Loucy (cell line): ENCODE data around the gene SOS1.

Experiments used
- H2AFZ ChIP-seq: fragments of 200-600 bp; sonication (generic); 2 replicates; pipeline ENCODE4 v1.6.0; 2016; ENCODE audit warnings: antibody characterized with exemption, mild to moderate bottlenecking, low read length, moderate library complexity
- H3F3A ChIP-seq: fragments of 200-600 bp; 2 replicates; pipeline ENCODE4 v1.6.0; 2016; ENCODE audit warnings: antibody characterized with exemption, low read depth, mild to moderate bottlenecking
- H3K27me3 ChIP-seq: fragments of 200-600 bp; sonication (generic); 2 replicates; pipeline ENCODE4 v1.6.1; 2014; ENCODE audit warnings: low read length, mild to moderate bottlenecking; ENCODE audit not compliant: insufficient read depth, poor library complexity, severe bottlenecking
- H3K36me3 ChIP-seq: fragments of 200-600 bp; sonication (generic); 2 replicates; pipeline ENCODE4 v1.6.1; 2016; ENCODE audit warnings: low read length; ENCODE audit not compliant: insufficient read depth
- H3K4me1 ChIP-seq: fragments of 200-600 bp; sonication (generic); 2 replicates; pipeline ENCODE4 v1.5.1; 2014; ENCODE audit warnings: low read length, mild to moderate bottlenecking; ENCODE audit not compliant: insufficient read depth, poor library complexity, severe bottlenecking
- H3K4me2 ChIP-seq: fragments of 200-600 bp; sonication (generic); 2 replicates; pipeline ENCODE4 v1.6.0; 2014; ENCODE audit warnings: antibody characterized with exemption, low read length, low read depth, mild to moderate bottlenecking; ENCODE audit not compliant: poor library complexity, severe bottlenecking
- H3K4me3 ChIP-seq: fragments of 200-600 bp; sonication (generic); 2 replicates; pipeline ENCODE4 v1.5.1; 2014; ENCODE audit warnings: low read length, mild to moderate bottlenecking, mixed read lengths; ENCODE audit not compliant: poor library complexity, severe bottlenecking
- H3K79me2 ChIP-seq: fragments of 200-600 bp; sonication (generic); 2 replicates; pipeline ENCODE4 v1.6.1; 2014; ENCODE audit warnings: low read length; ENCODE audit not compliant: insufficient read depth
- H3K9ac ChIP-seq: fragments of 200-600 bp; sonication (generic); 2 replicates; pipeline ENCODE4 v1.6.0; 2014; ENCODE audit warnings: mild to moderate bottlenecking, low read depth, low read length, moderate library complexity; ENCODE audit not compliant: poor library complexity, severe bottlenecking
- H3K9me2 ChIP-seq: fragments of 200-600 bp; sonication (generic); replicated peaks from 2 replicates; pipeline ENCODE4 v1.6.1; 2016; ENCODE audit warnings: low read depth, low read length, mixed read lengths
- H3K9me3 ChIP-seq: fragments of 200-600 bp; sonication (generic); 2 replicates; pipeline ENCODE4 v1.6.1; 2014; ENCODE audit warnings: mild to moderate bottlenecking, antibody characterized with exemption, low read length, low read depth; ENCODE audit not compliant: insufficient read depth
- H4K20me1 ChIP-seq: fragments of 200-600 bp; sonication (generic); 2 replicates; pipeline ENCODE4 v1.6.0; 2014; ENCODE audit warnings: antibody characterized with exemption, low read length, mild to moderate bottlenecking; ENCODE audit not compliant: insufficient read depth, poor library complexity, severe bottlenecking
- EZH2phosphoT487 ChIP-seq: fragments of 200-600 bp; IDR thresholded peaks from 2 replicates; pipeline ENCODE4 v1.6.1; 2018; ENCODE audit warnings: antibody characterized with exemption, mild to moderate bottlenecking, moderate library complexity, borderline replicate concordance
- TF ChIP-seq, protein P1 (sequence below): fragments of 200-600 bp; sonication (generic); conservative IDR thresholded peaks from 2 replicates; pipeline ENCODE4 v1.5.1; 2014; ENCODE audit warnings: mild to moderate bottlenecking, antibody characterized with exemption, low read length

SOS1 gene

DNA sequence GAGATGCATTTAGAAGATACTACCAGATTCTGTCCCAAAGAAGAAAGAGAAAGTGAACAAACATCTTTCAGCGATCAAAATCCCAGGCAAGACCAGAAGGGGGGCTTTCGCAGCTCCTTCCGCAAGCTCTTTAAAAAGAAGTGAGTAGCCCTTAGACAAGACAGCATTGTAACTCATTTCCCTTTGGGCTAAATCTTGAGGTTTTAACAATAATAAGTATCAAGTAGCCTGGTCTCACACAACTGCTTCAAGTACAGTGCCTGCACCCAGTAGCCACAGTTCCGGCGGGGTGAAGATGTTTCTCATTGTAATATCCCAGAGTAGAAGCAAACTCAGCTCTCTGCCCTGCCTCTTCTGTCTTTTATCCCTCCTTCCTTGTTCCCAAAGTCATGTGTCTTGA lies 154.8 kb downstream of the SOS1 start:
- no peaks in the 10 kb centered on the region for H3K9me2 ChIP-seq
- no peaks in the 10 kb centered on the region for H3K79me2 ChIP-seq
- no peak overlapping the region for H3K9ac ChIP-seq
- no peaks in the 10 kb centered on the region for H3K36me3 ChIP-seq
- no peaks in the 10 kb centered on the region for H3K27me3 ChIP-seq
- no peak overlapping the region for H2AFZ ChIP-seq
- H3K4me3 ChIP-seq: no peak overlapping the region
- no peaks in the 10 kb centered on the region for H4K20me1 ChIP-seq
- H3F3A ChIP-seq: no peaks in the 10 kb centered on the region
- H3K9me3 ChIP-seq: no peaks in the 10 kb centered on the region
- no peak overlapping the region for H3K4me2 ChIP-seq
- no peaks in the 10 kb centered on the region for H3K4me1 ChIP-seq
- no peak for TF ChIP-seq EZH2phosphoT487
- TF ChIP-seq, protein P1, sequence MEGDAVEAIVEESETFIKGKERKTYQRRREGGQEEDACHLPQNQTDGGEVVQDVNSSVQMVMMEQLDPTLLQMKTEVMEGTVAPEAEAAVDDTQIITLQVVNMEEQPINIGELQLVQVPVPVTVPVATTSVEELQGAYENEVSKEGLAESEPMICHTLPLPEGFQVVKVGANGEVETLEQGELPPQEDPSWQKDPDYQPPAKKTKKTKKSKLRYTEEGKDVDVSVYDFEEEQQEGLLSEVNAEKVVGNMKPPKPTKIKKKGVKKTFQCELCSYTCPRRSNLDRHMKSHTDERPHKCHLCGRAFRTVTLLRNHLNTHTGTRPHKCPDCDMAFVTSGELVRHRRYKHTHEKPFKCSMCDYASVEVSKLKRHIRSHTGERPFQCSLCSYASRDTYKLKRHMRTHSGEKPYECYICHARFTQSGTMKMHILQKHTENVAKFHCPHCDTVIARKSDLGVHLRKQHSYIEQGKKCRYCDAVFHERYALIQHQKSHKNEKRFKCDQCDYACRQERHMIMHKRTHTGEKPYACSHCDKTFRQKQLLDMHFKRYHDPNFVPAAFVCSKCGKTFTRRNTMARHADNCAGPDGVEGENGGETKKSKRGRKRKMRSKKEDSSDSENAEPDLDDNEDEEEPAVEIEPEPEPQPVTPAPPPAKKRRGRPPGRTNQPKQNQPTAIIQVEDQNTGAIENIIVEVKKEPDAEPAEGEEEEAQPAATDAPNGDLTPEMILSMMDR: no peak

DNA sequence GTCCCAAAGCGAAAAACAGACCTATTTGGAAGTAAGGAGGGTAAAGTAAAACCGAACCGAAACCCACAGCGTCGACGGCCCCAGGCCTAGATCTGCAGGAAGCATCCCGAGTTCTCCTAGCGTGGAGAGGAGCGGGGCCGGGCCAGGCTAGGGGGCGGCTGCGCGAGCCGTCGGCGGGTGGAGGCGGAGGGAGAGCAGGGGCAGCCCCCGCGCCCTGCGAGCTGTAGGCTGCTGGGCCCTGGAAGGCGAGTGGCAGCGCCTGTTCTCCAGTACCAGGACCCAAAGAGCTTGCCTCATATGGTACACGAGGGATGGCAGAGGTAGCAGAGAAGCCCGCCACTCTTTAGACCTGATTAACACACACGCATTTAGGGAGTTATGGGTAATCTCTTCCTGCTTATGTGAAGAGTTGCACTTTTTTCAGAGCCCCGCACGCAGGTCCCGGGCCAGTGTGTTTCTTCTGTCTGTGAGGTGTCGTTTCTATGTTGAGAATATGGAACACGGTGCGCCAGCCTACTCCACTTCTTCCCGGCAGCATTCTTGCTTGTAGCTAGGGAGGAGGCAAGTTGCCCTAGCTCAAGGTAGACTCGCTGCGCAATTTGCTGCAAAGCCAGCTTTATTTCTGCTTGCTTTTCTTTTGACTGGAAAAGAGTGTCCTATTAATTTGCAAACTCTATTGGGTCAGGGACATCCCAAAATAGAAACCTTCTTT lies 160.1 kb downstream of the SOS1 start:
- Histone ChIP-seq H3K9ac (no peak overlapping the region), H3K9me2 (no peaks in the 10 kb centered on the region), H3K79me2 (no peaks in the 10 kb centered on the region), H2AFZ (no peak overlapping the region), H3K4me1 (no peaks in the 10 kb centered on the region), H3K27me3 (no peaks in the 10 kb centered on the region), H3F3A (no peaks in the 10 kb centered on the region), H3K36me3 (no peaks in the 10 kb centered on the region), H3K4me3 (no peak overlapping the region), H3K9me3 (no peaks in the 10 kb centered on the region), H4K20me1 (no peaks in the 10 kb centered on the region), H3K4me2 (no peak overlapping the region)
- TF ChIP-seq, protein P1: no peak
- no peak for TF ChIP-seq EZH2phosphoT487

DNA sequence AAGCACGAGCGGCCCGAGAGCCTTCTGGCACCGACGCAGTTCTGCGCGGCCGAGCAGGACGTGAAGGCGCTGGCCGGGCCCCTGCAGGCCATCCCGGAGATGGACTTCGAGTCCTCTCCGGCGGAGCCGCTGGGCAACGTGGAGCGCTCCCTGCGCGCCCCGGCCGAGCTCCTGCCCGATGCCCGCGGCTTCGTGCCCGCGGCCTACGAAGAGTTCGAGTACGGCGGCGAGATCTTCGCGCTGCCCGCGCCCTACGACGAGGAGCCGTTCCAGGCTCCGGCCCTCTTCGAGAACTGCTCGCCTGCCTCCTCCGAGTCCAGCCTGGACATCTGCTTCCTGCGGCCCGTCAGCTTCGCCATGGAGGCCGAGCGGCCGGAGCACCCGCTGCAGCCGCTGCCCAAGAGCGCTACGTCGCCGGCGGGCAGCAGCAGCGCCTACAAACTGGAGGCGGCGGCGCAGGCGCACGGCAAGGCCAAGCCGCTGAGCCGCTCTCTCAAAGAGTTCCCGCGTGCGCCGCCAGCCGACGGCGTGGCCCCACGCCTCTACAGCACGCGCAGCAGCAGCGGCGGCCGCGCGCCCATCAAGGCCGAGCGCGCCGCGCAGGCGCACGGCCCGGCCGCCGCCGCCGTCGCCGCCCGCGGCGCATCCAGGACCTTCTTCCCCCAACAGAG lies 160.8 kb downstream of the SOS1 start:
- Histone ChIP-seq H4K20me1 (no peaks in the 10 kb centered on the region), H3K9me2 (no peaks in the 10 kb centered on the region), H2AFZ (no peak overlapping the region), H3K4me1 (no peaks in the 10 kb centered on the region), H3K9me3 (no peaks in the 10 kb centered on the region), H3K79me2 (no peaks in the 10 kb centered on the region), H3K36me3 (no peaks in the 10 kb centered on the region), H3K9ac (no peak overlapping the region), H3F3A (no peaks in the 10 kb centered on the region), H3K4me2 (no peak overlapping the region), H3K27me3 (no peaks in the 10 kb centered on the region), H3K4me3 (no peak overlapping the region)
- TF ChIP-seq, protein P1: no peak
- no peak for TF ChIP-seq EZH2phosphoT487
